GM12878 (cell line): ENCODE measurements around the gene HLA-DRA. TPM values are rescaled to one million over a fixed set of nuclear protein-coding genes. Genes with fewer than 3 reads are reported as not detected.

ENCODE experiments used
- ATAC-seq: fragments of 200-7000 bp; cut with Tn5 transposase; 3 replicates; pipeline ENCODE4 v1.9.1; 2020; ENCODE audit warnings: mild to moderate bottlenecking, moderate library complexity
- BruUV-seq: library from RNA; stranded (reverse); fragments of 400-500 nt; replicated peaks from 2 replicates; lab custom pipeline; 2021; lab: Mats Ljungman, UMichigan
- CTCF ChIA-PET: fragments of 300-600 bp; sonication (Branson Sonifier 250); formaldehyde crosslinking; extraction: SDS; loops from one replicate; lab custom pipeline; 2021; ENCODE audit warnings: inconsistent platforms; lab: Yijun Ruan, JAX
- POLR2A ChIA-PET: fragments of 350-600 bp; formaldehyde crosslinking; extraction: SDS; loops from one replicate; lab custom pipeline; 2021; ENCODE audit warnings: inconsistent platforms; lab: Charles Lee
- RAD21 ChIA-PET: fragments of 300-600 bp; sonication (Branson Sonifier 250); formaldehyde crosslinking; loops from one replicate; lab custom pipeline; 2023; ENCODE audit warnings: antibody characterized with exemption; ENCODE audit not compliant: unreplicated experiment; lab: Charles Lee
- SMC1A ChIA-PET: fragments of 300-600 bp; sonication (Branson Sonifier 250); formaldehyde crosslinking; loops from one replicate; lab custom pipeline; 2023; ENCODE audit not compliant: unreplicated experiment, uncharacterized antibody; lab: Charles Lee
- DNase-seq: peaks from one replicate; pipeline ENCODE4 v3.0.0-alpha.2; 2011; ENCODE audit warnings: low read depth, low spot score
- FAIRE-seq: peaks from 3 replicates; lab custom pipeline; 2011; peaks lifted over from hg19 to GRCh38; lab: Jason Lieb, UNC
- H2AFZ ChIP-seq: 2 replicates; pipeline ENCODE4 v1.6.0; 2011; ENCODE audit warnings: low read depth, low read length, control low read depth; ENCODE audit not compliant: control insufficient read depth
- H3K27ac ChIP-seq: 2 replicates; pipeline ENCODE4 v1.5.1; 2011; ENCODE audit warnings: control low read depth; ENCODE audit not compliant: control insufficient read depth, insufficient read depth
- H3K27me3 ChIP-seq, 2 experiments: replicated peaks in 1 of 2; 2 replicates each; pipeline versions ENCODE4 v1.6.0 to v1.6.1; 2011; ENCODE audit warnings: low read length in 1 of 2; ENCODE audit not compliant: control insufficient read depth in 2 of 2, insufficient read depth in 2 of 2
- H3K36me3 ChIP-seq, 2 experiments: 2 replicates each; pipeline ENCODE4 v1.5.1; 2011; ENCODE audit warnings: low read length in 1 of 2; ENCODE audit not compliant: control insufficient read depth in 2 of 2, insufficient read depth in 2 of 2
- H3K4me1 ChIP-seq: 2 replicates; pipeline ENCODE4 v1.6.1; 2011; ENCODE audit warnings: mild to moderate bottlenecking, low read length, moderate library complexity, mixed read lengths; ENCODE audit not compliant: control insufficient read depth, insufficient read depth
- H3K4me2 ChIP-seq: 2 replicates; pipeline ENCODE4 v1.6.0; 2011; ENCODE audit warnings: control low read depth; ENCODE audit not compliant: control insufficient read depth, insufficient read depth
- H3K4me3 ChIP-seq: fragments of 200-600 bp; sonication (generic); 2 replicates; pipeline ENCODE4 v1.5.1; 2016
- H3K79me2 ChIP-seq: 2 replicates; pipeline ENCODE4 v1.6.0; 2011; ENCODE audit warnings: low read length; ENCODE audit not compliant: control insufficient read depth, insufficient read depth
- H3K9ac ChIP-seq: 2 replicates; pipeline ENCODE4 v1.8.0; 2011; ENCODE audit warnings: low read length, control low read depth, mixed read lengths; ENCODE audit not compliant: control insufficient read depth, insufficient read depth
- H3K9me3 ChIP-seq: replicated peaks from 3 replicates; pipeline ENCODE4 v1.5.1; 2011; ENCODE audit warnings: mild to moderate bottlenecking, low read length; ENCODE audit not compliant: control insufficient read depth, insufficient read depth
- H4K20me1 ChIP-seq: 2 replicates; pipeline ENCODE4 v1.6.0; 2011; ENCODE audit not compliant: control insufficient read depth, insufficient read depth
- BRCA1 ChIP-seq: IDR thresholded peaks from 2 replicates; pipeline ENCODE4 v1.6.1; 2011; ENCODE audit warnings: low read depth, low read length, improper control_type of control experiment
- CHD1 ChIP-seq: IDR thresholded peaks from 2 replicates; pipeline ENCODE4 v1.6.1; 2012; ENCODE audit warnings: low read depth, low read length, improper control_type of control experiment
- CREB1 ChIP-seq: IDR thresholded peaks from 2 replicates; pipeline ENCODE4 v1.6.1; 2012; ENCODE audit warnings: low read depth, mild to moderate bottlenecking, inconsistent platforms
- IKZF2 ChIP-seq, 2 experiments: fragments of 450-650 bp; IDR thresholded peaks; 2 replicates each; pipeline ENCODE4 v1.6.1; 2017; ENCODE audit warnings: mild to moderate bottlenecking in 2 of 2, moderate library complexity in 2 of 2
- JUNB ChIP-seq: IDR thresholded peaks from 2 replicates; pipeline ENCODE4 v1.6.1; 2016; ENCODE audit warnings: antibody characterized with exemption, mild to moderate bottlenecking
- NR2C2 ChIP-seq: IDR thresholded peaks from 2 replicates; pipeline ENCODE4 v1.6.1; 2011; ENCODE audit warnings: borderline replicate concordance, low read depth; ENCODE audit not compliant: control insufficient read depth, insufficient read length
- POLR2A ChIP-seq: IDR thresholded peaks from 2 replicates; pipeline ENCODE4 v1.6.1; 2011; ENCODE audit warnings: low read depth, mild to moderate bottlenecking, low read length
- SPI1 ChIP-seq: IDR thresholded peaks from 2 replicates; pipeline ENCODE4 v1.6.1; 2011; ENCODE audit warnings: low read depth, mild to moderate bottlenecking, low read length, moderate library complexity, borderline replicate concordance; ENCODE audit not compliant: insufficient read depth
- WRNIP1 ChIP-seq: IDR thresholded peaks from 2 replicates; pipeline ENCODE4 v1.6.1; 2011; ENCODE audit warnings: low read depth, low read length, improper control_type of control experiment, borderline replicate concordance
- YBX1 ChIP-seq: fragments of 450-650 bp; IDR thresholded peaks from 2 replicates; pipeline ENCODE4 v1.6.1; 2016; ENCODE audit warnings: antibody characterized with exemption
- WGBS: methylation state at CpG from one replicate; pipeline ENCODE4 v1.1.6; 2016; ENCODE audit warnings: low lambda C conversion rate; ENCODE audit not compliant: insufficient replicate concordance, insufficient coverage; ENCODE audit errors: missing lambda C conversion rate; 5-methylcytosine and 5-hydroxymethylcytosine counted together
- in situ Hi-C: fragments of 300-500 bp; cut with MboI; formaldehyde crosslinking; loops from 9 replicates; pipeline ENCODE4 v1.14.3; 2018; ENCODE audit warnings: mixed read lengths
- intact Hi-C: fragments of 100-400 bp; cut with micrococcal nuclease; formaldehyde crosslinking; loops from one replicate; pipeline ENCODE4 v1.14.2; 2022; ENCODE audit not compliant: unreplicated experiment
- polyA plus RNA-seq, 11 experiments: library from polyadenylated mRNA; depleted of rRNA in 4 of 11; unstranded in 6 of 11; stranded (reverse) in 5 of 11; fragments of >200 nt; fragmentation: Nextera tagmentation in 4 of 11; fragmentation: Illumina TruSeq in 1 of 11; extraction: Ambion mirVana in 4 of 11; extraction: Trizol in 1 of 11; gene quantifications; 1 replicate in 1 of 11; 2 replicates in 10 of 11; pipeline versions ENCODE4 v1.2.1 to v1.2.3, GENCODE V29; 2011 to 2016; ENCODE audit warnings: inconsistent platforms in 2 of 11, missing spikeins in 2 of 11, low read depth in 1 of 11
- total RNA-seq, 4 experiments: library from RNA; depleted of rRNA in 3 of 4; stranded (reverse); fragments of >200 nt in 3 of 4; fragmentation: Illumina TruSeq in 1 of 4; extraction: Trizol in 1 of 4; gene quantifications; 2 replicates each; pipeline versions ENCODE4 v1.2.1 to v1.2.3, GENCODE V29; 2013 to 2021
- TF ChIP-seq, protein P1 (sequence below): fragments of 450-650 bp; formaldehyde crosslinking; IDR thresholded peaks from 2 replicates; pipeline ENCODE4 v1.5.0; 2022; ENCODE audit warnings: mild to moderate bottlenecking, missing genetic modification characterization
- TF ChIP-seq, protein P2 (sequence below): fragments of 450-650 bp; conservative IDR thresholded peaks from 2 replicates; pipeline ENCODE4 v1.6.1; 2017; ENCODE audit warnings: mild to moderate bottlenecking, moderate library complexity
- TF ChIP-seq, protein P3 (sequence below): fragments of 450-650 bp; IDR thresholded peaks from 2 replicates; pipeline ENCODE4 v1.6.1; 2017; ENCODE audit warnings: low read depth, mild to moderate bottlenecking, moderate library complexity
- TF ChIP-seq, protein P4 (sequence below): fragments of 150-350 bp; IDR thresholded peaks from 2 replicates; pipeline ENCODE4 v1.6.1; 2014; ENCODE audit warnings: mild to moderate bottlenecking, low read depth, low read length

The HLA-DRA gene
- total and polyA plus RNA-seq, 10 of the 15 experiments (the other 5 are each of a cell fraction or from before 2014, with no cell fraction given), result 2,040 to 7,093 (median 2,859) TPM

DNA sequence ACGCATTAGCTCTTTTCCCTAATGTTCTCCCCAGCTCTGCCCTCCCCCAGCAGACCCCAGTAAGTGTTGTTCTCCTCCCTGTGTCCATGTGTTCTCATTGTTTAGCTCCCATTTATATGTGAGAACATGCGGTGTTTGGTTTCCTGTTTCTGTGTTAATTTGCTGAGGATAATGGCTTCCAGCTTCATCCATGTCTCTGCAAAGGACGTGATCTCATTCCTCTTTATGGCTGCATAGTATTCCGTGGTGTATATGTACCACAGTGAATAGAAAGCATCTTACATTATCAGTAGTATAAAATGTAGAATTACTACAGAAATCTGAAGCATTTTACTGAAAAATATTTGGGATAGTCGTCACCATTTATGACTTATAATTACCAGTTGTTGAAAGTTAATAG lies 21.8 kb downstream of the HLA-DRA start (continued):
- TF ChIP-seq, protein P1, sequence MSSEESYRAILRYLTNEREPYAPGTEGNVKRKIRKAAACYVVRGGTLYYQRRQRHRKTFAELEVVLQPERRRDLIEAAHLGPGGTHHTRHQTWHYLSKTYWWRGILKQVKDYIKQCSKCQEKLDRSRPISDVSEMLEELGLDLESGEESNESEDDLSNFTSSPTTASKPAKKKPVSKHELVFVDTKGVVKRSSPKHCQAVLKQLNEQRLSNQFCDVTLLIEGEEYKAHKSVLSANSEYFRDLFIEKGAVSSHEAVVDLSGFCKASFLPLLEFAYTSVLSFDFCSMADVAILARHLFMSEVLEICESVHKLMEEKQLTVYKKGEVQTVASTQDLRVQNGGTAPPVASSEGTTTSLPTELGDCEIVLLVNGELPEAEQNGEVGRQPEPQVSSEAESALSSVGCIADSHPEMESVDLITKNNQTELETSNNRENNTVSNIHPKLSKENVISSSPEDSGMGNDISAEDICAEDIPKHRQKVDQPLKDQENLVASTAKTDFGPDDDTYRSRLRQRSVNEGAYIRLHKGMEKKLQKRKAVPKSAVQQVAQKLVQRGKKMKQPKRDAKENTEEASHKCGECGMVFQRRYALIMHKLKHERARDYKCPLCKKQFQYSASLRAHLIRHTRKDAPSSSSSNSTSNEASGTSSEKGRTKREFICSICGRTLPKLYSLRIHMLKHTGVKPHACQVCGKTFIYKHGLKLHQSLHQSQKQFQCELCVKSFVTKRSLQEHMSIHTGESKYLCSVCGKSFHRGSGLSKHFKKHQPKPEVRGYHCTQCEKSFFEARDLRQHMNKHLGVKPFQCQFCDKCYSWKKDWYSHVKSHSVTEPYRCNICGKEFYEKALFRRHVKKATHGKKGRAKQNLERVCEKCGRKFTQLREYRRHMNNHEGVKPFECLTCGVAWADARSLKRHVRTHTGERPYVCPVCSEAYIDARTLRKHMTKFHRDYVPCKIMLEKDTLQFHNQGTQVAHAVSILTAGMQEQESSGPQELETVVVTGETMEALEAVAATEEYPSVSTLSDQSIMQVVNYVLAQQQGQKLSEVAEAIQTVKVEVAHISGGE (CRISPR knock-in tag), result no peak

DNA sequence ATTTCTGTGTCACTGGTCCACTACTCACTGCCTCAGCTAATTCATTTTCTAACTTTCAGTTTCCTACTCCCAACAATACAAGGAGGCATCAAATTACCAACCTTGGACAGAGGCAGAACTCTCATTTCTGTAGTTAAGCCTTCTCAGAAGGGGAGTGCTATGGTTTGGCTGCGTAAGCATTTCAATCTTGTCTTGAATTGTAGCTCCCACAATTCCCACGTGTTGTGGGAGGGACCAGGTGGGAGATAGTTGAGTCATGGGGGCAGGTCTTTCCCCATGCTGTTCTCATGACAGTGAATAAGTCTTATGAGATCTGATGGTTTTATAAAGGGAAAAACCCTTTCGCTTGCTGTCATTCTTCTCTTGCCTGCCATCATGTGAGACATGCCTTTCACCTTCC lies 22.9 kb downstream of the HLA-DRA start:
- ChIA-PET POLR2A (interaction anchor here (1.0 to 6.4 kb wide), 8 partner anchors 10 to 209 kb away, joined by 3 to 64 read pairs (median 5); partner anchors contain the start of genes HLA-DQA1 and HLA-DRA), CTCF (interaction anchor here (0.8 to 5.5 kb wide), 11 partner anchors 10 to 323 kb away, joined by 3 to 47 read pairs (median 3); partner anchors contain the start of gene HLA-DQB1), SMC1A (interaction anchor here (0.9 to 4.6 kb wide), 13 partner anchors 10 to 239 kb away, joined by 4 to 27 read pairs (median 5); partner anchors contain the start of gene HLA-DRA), RAD21 (interaction anchor here (0.7 to 2.0 kb wide), 11 partner anchors 11 to 375 kb away, joined by 3 to 7 read pairs (median 4); partner anchors contain the start of gene HLA-DRA)
- Histone ChIP-seq H3K27ac (no peak overlapping the region), H3K4me1 (peaks cover 6% of the 10 kb centered on the region), H3K27me3 (no peaks in the 10 kb centered on the region), H3K9ac (no peak overlapping the region), H3K4me3 (no peak overlapping the region), H2AFZ (no peak overlapping the region), H3K79me2 (no peaks in the 10 kb centered on the region), H4K20me1 (no peaks in the 10 kb centered on the region), H3K9me3 (peaks cover 3% of the 10 kb centered on the region; the same call in 2 of the 3 replicates), H3K36me3 (no peaks in the 10 kb centered on the region), H3K4me2 (peak overlapping the region; percentile 48; the same call in 1 of the 2 replicates)
- FAIRE-seq (peak; percentile 79), ATAC-seq (peak; percentile 94), DNase-seq (peak; percentile 76)
- no TSS peak for BruUV-seq
- intact Hi-C loops (no loop called here), in situ Hi-C loops (no loop called here)
- WGBS, result 10% methylated on average over 3 of the region's 3 CpGs
- TF ChIP-seq SPI1 (no peak), NR2C2 (no peak), CHD1 (no peak), WRNIP1 (no peak), JUNB (peak; percentile 89), POLR2A (no peak), IKZF2 (IDR thresholded peaks at IDR 0.05) (peak; percentile 76 to 82; a peak in 3 of 4 replicates), BRCA1 (no peak), CREB1 (peak; percentile 57; the same call in 1 of the 2 replicates), YBX1 (no peak)
- TF ChIP-seq, protein P2, sequence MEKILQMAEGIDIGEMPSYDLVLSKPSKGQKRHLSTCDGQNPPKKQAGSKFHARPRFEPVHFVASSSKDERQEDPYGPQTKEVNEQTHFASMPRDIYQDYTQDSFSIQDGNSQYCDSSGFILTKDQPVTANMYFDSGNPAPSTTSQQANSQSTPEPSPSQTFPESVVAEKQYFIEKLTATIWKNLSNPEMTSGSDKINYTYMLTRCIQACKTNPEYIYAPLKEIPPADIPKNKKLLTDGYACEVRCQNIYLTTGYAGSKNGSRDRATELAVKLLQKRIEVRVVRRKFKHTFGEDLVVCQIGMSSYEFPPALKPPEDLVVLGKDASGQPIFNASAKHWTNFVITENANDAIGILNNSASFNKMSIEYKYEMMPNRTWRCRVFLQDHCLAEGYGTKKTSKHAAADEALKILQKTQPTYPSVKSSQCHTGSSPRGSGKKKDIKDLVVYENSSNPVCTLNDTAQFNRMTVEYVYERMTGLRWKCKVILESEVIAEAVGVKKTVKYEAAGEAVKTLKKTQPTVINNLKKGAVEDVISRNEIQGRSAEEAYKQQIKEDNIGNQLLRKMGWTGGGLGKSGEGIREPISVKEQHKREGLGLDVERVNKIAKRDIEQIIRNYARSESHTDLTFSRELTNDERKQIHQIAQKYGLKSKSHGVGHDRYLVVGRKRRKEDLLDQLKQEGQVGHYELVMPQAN, result no peak
- TF ChIP-seq, protein P3, sequence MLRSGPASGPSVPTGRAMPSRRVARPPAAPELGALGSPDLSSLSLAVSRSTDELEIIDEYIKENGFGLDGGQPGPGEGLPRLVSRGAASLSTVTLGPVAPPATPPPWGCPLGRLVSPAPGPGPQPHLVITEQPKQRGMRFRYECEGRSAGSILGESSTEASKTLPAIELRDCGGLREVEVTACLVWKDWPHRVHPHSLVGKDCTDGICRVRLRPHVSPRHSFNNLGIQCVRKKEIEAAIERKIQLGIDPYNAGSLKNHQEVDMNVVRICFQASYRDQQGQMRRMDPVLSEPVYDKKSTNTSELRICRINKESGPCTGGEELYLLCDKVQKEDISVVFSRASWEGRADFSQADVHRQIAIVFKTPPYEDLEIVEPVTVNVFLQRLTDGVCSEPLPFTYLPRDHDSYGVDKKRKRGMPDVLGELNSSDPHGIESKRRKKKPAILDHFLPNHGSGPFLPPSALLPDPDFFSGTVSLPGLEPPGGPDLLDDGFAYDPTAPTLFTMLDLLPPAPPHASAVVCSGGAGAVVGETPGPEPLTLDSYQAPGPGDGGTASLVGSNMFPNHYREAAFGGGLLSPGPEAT, result peak; percentile 77
- TF ChIP-seq, protein P4, sequence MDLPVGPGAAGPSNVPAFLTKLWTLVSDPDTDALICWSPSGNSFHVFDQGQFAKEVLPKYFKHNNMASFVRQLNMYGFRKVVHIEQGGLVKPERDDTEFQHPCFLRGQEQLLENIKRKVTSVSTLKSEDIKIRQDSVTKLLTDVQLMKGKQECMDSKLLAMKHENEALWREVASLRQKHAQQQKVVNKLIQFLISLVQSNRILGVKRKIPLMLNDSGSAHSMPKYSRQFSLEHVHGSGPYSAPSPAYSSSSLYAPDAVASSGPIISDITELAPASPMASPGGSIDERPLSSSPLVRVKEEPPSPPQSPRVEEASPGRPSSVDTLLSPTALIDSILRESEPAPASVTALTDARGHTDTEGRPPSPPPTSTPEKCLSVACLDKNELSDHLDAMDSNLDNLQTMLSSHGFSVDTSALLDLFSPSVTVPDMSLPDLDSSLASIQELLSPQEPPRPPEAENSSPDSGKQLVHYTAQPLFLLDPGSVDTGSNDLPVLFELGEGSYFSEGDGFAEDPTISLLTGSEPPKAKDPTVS, result no peak
